Stimulated activated CD8-positive, alpha-beta memory T cell treated with anti-CD3 and anti-CD28 coated beads, Interleukin-4, amount 100 ng/mL, for 48 hours (primary cell): ENCODE results near the gene ARHGEF3.

Experiments used
- DNase-seq: peaks from one replicate; pipeline ENCODE4 v3.0.0-alpha.2; 2020

ARHGEF3 gene, protein sequence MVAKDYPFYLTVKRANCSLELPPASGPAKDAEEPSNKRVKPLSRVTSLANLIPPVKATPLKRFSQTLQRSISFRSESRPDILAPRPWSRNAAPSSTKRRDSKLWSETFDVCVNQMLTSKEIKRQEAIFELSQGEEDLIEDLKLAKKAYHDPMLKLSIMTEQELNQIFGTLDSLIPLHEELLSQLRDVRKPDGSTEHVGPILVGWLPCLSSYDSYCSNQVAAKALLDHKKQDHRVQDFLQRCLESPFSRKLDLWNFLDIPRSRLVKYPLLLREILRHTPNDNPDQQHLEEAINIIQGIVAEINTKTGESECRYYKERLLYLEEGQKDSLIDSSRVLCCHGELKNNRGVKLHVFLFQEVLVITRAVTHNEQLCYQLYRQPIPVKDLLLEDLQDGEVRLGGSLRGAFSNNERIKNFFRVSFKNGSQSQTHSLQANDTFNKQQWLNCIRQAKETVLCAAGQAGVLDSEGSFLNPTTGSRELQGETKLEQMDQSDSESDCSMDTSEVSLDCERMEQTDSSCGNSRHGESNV

DNA sequence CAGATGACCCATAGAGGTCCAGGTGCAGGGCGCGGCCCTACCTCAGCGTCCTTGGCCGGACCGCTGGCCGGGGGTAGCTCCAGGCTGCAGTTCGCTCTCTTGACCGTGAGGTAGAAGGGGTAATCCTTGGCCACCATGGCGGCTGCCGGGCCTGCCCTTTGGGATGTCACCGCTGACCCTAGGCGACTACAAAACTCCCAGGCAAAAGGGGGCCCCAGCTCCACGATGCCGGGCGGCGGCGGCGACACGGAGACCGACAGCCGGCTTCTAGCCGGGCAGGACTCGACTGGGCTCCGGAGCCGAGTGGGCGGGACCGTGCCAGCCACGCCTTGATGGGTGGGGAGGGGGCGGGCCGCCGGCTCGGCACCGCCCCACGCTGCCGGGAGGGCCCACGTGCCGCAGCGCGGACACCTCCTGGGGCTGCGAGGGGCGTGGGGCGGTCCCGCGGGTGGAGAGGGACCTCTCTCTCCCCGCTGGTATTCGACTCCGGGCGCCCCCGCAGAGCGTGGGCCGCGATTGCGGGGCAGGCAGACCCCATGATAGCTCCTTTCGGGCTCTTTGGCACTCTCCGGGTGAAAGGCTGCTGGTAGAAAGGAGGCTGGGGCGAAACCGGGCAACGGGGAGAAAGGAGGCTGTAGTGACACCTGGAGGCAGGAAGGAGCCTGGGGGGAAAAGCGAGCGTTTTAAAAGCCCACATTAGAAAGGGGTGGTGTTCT, at the start of gene ARHGEF3:
Gene ARHGEF3, minus strand, starts transcription at position 288 of the 716 bp plus-strand sequence. Its CDS starts 151 bp downstream, at position 137.
- DNase-seq, result peak; percentile 91

DNA sequence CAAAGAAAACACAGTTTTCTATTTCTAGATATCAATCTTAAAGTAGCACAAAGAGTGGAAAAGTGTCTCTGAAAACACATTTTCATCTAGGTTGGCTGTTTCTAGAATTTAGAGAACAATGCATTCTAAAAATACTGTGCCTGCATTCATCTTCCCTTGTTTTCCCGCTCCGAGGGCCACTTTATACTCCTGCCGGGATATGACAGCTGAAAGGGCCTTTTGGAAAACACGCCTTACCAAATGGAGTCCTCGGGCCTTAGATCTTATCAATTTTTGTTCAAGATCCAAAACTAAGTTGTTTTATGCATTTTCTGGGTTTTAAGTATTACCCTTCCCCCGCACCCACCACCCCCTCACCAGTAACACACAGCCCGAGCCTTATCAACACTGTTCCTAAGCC, 47.9 kb upstream of the ARHGEF3 start:
- DNase-seq, result no peak

DNA sequence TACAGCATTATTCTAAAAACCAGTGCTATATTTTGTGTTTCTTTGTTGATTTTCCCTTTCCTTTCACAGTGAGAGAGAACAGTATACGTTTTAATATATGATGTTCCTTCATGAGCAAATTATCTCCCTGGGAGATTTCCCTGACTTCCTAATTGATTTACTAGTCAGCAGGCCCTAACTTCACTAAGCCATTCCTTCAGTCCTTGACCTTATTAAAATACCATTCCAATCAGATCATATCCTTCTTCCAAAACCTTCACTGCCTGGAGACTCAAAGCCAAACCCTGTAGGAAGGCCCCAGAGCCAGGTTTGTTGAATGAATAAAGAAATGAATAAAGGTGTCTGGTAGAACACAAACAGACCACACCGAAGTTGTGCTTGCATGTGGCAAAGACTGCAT, 43.8 kb upstream of the ARHGEF3 start:
- no peak for DNase-seq

DNA sequence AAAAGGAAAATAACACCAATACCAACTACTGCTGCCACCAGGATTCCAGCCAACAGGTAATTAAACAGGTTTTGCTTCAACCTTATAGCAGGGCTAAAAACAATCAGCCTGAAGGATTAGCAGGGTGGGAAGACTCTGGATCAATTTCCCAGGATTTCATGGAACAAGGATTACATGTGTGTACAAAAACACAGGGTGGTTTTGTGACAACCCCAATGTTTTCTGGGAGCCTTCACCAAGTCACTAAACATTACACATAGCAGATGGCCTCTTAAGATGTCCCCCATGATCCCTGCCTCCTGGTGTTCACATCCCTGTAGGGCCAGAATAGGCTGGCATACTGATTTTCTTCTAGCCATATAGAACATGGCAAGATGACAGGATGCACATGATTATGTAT, 42.8 kb upstream of the ARHGEF3 start:
- no peak for DNase-seq

DNA sequence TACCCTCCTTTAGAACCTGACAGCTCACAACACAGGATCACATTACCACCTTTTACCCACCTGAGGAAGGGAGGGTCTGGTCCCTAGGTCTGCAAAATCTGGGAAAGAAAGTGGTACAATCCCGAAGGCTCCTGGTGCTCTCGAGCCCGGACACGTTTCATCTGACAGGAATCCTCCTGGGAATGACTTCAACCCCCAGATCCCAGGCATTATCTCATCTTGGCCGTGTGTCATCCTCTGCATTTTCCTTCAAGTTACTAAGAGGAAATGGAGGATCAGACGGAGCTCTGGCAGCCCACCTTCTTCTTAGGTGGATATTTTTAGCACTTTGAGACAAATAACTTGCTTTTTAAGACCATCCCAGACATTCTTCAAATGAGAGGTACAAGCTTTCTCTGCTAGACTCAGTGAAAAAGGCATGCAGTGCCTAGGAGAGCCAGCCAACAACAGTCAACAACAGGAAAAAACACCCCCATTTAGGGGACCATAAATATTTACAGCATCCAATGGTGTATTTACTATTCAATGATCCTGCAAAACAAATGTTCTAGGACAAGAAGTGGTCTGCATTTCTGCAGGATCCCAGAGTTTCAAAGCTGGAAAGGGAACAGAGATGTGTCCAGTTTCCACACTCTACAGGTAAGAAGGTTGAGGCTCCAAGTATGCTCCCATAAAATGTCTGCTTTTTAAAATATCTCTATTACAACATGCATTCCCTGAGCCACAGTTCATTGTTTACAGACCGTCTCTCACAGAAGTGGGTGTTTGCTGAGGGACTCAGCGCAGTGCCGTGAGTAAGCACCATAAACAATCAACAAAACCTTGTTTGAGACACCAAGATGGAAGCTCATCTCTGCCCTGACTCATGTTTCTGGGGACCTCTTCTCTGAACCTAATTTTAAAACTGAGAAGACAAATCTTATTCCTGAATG, 38.3 kb upstream of the ARHGEF3 start:
- DNase-seq, result no peak

DNA sequence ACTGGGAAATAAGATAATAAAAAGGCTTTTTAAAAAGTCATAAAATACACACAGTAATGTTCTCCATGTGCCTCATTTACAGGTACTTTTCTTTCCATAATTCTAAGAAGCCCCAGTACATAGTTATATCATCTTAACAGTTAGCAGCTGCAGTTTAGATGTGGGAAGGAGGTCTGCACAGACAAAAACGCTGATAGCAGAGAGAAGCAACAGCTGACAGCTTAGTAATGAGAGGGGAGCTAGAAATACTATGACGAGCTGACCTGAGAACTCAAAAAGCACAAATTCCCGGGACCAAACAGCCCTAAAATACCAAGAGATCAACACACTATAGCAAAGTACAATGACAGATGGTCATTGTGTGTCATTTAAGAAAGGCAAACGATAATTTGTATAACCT, 36.7 kb upstream of the ARHGEF3 start:
- DNase-seq, result no peak

DNA sequence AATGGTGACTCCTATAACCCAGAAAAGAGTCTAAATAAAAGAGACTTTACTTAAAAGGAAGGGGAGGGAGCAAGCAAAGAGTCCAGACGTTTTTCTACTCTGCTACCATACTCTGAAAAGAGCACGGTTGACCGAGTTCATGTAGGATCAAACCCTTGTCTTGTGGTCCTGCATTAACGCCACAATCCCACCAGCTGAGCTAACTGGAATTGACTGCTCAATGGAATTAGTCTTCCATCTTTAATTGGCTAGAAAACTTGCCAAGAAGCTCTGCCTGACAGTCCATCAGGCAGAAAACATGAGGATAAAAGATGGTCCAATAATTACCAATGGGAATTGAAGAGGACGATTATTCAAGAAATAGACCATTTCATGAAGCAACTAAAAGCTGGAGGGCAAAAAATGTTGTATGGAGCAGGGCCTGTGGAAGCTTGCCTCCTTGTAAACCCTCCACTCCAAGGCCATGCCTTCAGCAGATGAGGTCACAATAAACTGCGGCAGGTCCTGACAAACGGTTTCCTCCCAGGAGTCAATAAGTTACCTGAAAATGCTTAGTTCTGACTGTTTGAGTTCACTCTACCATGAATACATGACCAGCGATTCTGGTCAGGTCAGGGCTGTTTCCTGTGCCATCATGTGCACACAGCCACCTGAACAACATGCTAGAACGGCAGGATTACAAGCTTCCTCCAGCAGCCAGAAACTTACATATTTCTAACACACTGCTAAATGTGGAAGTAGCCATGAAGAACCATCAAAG, 35.6 kb upstream of the ARHGEF3 start:
- DNase-seq, result no peak

DNA sequence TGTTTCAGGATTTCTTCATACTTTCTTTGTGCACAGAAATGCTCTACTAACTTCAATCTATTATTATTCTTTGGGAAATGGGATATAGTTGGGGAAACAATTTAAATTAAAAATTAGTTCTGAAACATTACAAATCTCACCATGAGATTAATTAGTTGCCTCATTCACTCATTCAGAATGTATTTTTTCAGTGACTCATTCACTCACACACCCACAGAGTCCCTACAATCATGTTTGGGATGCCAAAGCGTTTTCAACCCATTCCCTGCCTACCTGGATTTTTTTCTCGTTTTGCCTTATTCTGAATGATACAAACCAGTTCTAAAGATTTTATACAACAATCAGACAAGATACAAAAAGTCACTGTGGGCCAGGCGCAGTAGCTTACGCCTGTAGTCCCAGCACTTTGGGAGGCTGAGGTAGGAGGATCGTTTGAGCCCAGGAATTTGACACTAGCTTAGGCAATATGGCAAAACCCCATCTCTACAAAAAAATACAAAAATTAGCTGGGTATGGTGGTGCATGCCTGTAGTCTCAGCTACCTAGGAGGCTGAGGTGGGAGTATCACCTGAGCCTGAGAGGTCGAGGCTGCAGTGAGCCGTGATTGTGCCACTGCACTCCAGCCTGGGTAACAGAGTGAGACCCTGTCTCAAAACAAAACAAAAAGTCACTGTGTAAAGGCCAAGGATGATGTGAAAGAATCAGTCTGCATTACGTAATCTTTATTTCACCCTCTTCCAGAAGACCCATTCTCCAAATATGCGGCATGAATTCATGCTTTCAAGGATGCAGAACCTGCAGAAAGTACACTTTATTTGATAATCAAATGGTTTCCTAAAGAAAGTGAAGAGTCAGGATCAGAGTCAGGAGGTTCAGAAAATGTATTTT, 34.8 kb upstream of the ARHGEF3 start:
- DNase-seq, result no peak

DNA sequence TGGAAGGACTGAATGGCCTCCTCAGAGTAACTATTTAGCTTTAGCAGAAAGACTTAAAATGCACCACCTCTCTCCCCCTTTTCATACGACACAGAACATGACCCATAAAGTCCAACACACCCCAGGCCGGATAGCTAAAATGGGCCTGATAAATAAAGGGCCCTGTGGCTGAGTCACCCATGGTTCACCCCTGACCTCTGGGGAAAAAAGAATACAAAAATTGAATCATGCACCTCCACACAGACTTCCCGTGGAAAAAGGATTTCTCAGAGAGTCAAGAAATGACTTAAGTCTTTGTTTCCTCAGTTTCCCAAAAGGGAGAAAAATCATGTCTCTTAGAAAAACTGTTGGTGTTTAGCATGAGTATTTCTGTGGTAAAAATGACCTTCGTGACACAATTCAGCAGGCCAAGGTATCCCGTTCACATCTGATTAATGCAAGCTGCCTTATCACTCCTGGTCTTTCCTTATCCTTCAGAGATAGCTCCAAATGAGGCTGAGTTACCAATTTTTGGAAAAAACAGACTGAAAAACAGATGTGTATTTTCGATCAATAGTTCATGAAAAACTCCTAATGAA, 34.0 kb upstream of the ARHGEF3 start:
- DNase-seq, result no peak

DNA sequence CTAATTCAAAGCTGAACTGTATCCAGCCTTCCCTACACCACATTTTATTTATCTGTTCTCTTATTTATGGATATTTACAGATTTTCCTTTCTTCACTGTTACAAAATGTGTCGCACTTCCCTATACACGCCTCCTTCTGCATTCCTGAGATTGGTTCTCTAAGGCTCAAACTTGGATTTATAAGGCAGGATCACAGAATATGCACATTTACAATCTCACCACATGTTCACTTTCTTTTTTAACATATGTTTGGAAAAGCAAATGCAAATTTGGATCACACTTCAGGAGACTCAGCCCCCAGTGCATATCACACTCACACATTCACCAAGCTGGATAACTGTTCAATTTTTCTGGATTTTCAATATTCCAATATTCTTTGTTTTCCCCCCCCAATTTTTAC, 31.8 kb upstream of the ARHGEF3 start:
- DNase-seq, result no peak

DNA sequence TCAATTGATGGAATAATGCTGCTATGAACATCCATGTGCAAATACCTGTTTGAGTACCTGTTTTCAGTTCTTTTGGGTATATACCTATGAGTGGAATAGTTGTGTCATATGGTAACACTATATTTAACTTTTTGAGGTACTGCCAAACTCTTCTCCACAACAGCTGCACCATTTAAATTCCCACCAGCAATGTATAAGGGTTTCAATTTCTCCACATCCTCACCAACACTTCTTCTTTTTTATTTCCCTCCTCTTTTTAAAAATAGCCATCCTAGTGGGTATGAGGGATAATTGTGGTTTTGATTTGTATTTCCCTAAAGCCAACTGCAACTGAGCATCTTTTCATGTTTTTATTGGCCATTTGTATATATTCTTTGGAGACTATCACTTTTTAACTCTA, 31.3 kb upstream of the ARHGEF3 start:
- DNase-seq, result no peak

DNA sequence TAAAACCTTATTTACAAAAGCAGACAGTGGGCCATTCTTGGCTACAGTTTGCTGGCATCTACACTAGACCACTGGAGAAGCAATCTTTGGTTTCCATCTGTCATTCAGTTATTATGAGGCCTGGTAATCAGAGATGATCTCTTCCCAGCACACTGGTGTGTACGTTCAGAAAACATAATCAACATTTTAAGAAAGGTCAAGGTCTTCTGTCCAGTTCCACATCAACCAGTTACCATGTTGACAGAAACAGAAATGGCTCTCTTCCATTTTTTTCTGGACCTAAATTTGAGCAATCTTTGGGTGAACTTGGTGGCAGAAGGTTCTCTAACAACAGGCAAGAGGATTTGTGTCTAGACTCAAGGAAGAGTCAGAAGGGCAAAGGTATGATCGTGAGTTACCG, 29.8 kb upstream of the ARHGEF3 start:
- DNase-seq, result no peak

DNA sequence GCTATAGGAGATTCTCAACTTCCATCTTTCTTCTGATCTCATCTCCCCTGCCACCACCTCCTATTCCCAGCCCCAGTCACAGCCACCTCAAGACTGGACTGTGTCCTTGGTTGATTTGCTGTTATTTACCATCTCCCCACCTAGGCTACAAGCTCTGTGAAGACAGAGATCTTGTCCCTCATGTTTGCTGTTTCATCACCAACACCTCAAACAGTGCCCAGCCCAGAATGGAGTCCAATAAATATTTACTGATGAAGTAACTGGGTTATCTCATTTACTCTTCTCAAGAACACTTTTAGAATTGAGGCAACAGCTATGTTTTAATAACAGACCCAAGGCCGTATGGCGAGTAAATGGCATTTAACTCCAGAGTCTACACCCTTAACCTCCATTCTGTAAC, 29.1 kb upstream of the ARHGEF3 start:
- no peak for DNase-seq

DNA sequence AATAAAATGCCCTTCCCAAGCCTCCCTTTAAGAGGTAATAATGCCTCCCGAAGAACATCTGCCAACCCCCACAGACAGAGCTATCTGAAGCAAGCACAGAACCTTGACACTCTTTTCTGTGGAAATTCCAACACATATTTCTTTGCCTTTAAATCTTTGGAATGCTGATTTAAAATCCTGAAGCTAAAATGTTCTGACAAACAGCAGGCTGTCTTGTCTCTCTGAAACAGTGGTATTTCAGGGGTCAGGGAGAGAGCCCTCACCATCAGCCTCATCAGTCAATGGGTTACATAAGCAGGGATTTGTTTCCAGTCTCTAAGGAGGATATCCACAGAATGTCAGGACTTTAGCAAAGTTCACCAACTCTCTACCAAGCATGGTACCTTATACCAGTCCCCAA, 27.8 kb upstream of the ARHGEF3 start:
- no peak for DNase-seq

DNA sequence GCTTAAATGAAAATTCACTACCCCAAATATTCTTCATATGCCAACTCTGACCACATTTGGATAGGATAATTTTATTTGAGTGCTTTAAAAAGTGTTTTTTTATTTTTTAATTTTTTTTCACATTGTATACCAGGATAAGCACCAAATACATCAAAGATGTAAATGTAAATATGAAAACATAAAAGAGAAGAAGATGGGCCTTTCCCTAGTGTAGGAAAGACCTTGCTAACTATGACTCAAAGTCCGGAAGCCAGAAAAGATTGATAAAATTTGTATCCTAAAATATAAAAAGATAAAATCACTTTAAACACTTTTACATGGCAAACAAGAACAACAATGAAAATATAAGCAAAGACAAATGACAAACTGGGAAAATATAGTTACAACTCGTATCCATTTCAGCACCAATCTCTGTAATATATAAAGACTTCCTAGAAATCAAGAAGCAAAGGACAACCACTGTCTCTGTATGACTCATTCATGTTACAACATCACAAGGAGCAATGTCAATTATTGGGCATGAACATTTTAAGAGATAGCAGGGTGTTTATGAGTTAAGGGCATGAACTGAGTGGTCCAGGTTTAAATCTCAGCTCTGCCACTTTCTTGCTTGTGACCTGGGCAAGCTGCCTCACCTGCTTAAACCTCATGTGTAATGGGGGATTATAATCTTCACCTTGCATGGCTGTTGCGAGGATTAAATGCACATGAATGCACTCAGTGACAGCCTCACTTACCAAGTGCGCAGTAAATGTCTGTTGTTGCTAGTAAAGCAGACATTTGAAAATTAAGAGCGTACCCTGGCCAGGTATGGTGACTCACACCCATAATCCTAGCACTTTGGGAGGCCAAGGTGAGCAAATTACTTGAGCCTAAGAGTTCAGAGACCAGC, 25.3 kb upstream of the ARHGEF3 start:
- no peak for DNase-seq

DNA sequence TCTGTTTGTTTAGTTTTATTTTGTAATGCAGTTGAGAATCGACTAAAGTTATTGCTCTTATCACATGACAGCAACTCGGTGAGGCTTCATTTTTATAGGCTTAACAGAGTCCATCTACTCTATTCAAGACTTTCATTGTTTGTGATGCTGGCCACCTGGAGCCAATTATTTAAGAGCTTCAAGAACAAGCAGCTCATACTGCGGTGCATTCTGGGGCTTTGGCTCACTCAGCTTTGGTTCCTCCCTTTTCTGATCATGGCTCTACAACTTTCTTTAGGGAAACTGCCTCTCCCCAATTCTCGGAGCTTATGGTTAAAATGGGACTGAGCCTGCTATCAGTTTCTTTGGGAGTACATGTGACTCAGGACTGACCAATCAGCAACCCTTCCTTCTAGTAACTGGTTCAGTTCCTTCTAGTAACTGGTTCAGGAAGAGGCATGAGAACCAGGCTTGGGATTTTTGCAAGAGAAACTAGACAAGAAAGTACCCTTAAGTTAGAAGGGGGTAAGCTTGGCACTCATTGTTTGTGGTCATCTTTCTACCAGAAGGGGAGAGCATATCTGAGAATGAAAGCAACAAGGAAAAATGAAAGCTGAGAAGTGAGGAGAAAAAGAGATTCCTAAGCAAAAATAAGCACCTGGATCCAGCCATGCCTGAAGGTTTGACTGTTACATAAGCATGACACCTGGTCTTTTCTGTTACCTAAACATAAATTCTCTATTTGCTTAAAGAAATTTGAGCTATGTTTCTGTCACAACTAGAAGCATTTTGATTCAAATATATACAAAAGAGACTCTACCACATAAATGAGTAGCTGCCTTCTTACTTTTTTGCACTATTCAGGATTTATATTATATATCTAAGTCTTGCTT, 24.1 kb upstream of the ARHGEF3 start:
- DNase-seq, result no peak

DNA sequence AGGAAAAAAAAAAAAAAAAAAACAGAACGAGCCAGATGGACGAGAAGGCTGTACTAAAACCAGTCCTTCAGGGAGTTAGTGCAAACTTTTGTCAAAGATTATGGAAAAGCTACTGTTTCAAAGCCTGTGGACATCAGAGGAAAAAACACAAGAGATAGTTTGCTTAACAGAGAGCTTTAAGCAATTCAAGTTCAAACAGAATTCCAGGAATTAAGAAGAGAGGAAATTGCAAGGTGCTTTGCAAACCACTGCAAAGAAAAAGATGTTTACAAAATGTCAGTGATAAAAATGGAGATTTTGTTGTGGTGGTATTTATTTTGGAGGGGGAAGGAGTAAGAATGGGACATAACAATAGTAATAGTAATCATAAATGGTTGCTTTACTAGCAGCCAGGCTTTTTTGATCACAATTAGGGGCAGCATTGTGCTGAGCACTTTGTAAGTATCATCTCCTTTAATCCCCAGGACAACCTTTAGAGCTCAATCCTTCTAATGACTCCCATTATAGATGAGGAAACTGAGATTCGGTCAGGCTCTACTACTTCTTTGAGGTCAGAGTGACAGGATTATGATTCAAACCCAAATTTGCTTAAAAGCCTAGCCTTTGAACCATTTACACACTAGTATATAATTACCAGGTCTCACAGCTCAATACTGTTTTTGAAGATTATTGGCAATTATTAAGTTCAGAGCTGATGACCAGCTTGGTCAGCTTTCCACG, 22.4 kb upstream of the ARHGEF3 start:
- DNase-seq, result no peak

DNA sequence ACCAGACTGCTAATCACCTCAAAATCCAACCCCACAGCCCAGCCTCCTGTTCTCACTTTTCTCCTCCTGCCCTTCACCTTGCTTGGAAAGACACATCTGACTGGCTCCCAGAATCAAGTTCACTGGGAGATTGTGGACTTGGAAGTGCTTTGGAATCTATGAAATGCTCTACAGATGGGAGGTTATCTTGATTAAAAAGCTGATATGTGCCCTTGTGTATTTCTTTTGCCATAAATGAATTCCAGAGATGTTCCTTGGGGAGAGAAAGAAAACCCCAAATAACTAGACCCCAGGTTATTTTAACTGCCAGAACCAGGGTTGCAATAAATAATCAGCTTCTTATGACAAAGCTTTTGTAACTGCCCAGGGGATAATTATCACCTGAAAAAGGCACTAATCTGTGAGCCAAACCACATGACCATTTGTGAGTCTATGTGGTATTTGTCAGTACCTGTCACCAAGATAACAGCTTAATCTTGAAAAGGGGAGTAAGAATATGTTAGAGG, 21.7 kb upstream of the ARHGEF3 start:
- DNase-seq, result no peak
